KMS-11 (cell line): ENCODE results near the gene SLC35E3.
"Not testable (repeated sequence)": the region's sequence is repeated elsewhere in the genome, so short reads cannot be mapped to it uniquely, and the experiment has no call there.

ENCODE experiments used
- H2AFZ ChIP-seq: fragments of 200-600 bp; sonication (generic); 2 replicates; pipeline ENCODE4 v1.6.1; 2016; ENCODE audit warnings: antibody characterized with exemption, mixed run types, low read depth
- H3K27ac ChIP-seq: fragments of 200-600 bp; sonication (generic); 2 replicates; pipeline ENCODE4 v1.6.1; 2016; ENCODE audit warnings: mild to moderate bottlenecking, mixed run types
- H3K27me3 ChIP-seq: fragments of 200-600 bp; sonication (generic); 2 replicates; pipeline ENCODE4 v1.6.1; 2017; ENCODE audit warnings: mild to moderate bottlenecking, low read depth, mixed run types, moderate library complexity; ENCODE audit not compliant: insufficient read depth
- H3K36me3 ChIP-seq: fragments of 200-600 bp; sonication (generic); 2 replicates; pipeline ENCODE4 v1.6.1; 2017; ENCODE audit warnings: mild to moderate bottlenecking, mixed run types; ENCODE audit not compliant: insufficient read depth
- H3K4me1 ChIP-seq: fragments of 200-600 bp; sonication (generic); 2 replicates; pipeline ENCODE4 v1.6.1; 2016; ENCODE audit warnings: mild to moderate bottlenecking, low read depth, mixed run types; ENCODE audit not compliant: poor library complexity, severe bottlenecking
- H3K4me2 ChIP-seq: fragments of 200-600 bp; sonication (generic); 2 replicates; pipeline ENCODE4 v1.7.0; 2016; ENCODE audit warnings: mild to moderate bottlenecking, mixed run types
- H3K4me3 ChIP-seq: fragments of 200-600 bp; sonication (generic); IDR thresholded peaks from 2 replicates; pipeline ENCODE4 v1.6.1; 2017; ENCODE audit warnings: low read depth, low read length, mixed read lengths; ENCODE audit not compliant: insufficient read depth
- H3K79me2 ChIP-seq: fragments of 200-600 bp; sonication (generic); 2 replicates; pipeline ENCODE4 v1.6.1; 2016; ENCODE audit warnings: low read depth, mixed run types; ENCODE audit not compliant: insufficient read depth
- H3K9ac ChIP-seq: fragments of 200-600 bp; sonication (generic); 2 replicates; pipeline ENCODE4 v1.6.1; 2016; ENCODE audit warnings: mild to moderate bottlenecking, mixed run types
- H4K20me1 ChIP-seq: fragments of 200-600 bp; sonication (generic); 2 replicates; pipeline ENCODE4 v1.6.1; 2016; ENCODE audit warnings: mild to moderate bottlenecking, mixed run types; ENCODE audit not compliant: insufficient read depth
- TF ChIP-seq, protein P1 (sequence below): fragments of 200-600 bp; sonication (generic); conservative IDR thresholded peaks from 2 replicates; pipeline ENCODE4 v1.6.1; 2017; ENCODE audit warnings: low read depth, mild to moderate bottlenecking, antibody characterized with exemption, low read length, moderate library complexity, mixed read lengths

The SLC35E3 gene

DNA sequence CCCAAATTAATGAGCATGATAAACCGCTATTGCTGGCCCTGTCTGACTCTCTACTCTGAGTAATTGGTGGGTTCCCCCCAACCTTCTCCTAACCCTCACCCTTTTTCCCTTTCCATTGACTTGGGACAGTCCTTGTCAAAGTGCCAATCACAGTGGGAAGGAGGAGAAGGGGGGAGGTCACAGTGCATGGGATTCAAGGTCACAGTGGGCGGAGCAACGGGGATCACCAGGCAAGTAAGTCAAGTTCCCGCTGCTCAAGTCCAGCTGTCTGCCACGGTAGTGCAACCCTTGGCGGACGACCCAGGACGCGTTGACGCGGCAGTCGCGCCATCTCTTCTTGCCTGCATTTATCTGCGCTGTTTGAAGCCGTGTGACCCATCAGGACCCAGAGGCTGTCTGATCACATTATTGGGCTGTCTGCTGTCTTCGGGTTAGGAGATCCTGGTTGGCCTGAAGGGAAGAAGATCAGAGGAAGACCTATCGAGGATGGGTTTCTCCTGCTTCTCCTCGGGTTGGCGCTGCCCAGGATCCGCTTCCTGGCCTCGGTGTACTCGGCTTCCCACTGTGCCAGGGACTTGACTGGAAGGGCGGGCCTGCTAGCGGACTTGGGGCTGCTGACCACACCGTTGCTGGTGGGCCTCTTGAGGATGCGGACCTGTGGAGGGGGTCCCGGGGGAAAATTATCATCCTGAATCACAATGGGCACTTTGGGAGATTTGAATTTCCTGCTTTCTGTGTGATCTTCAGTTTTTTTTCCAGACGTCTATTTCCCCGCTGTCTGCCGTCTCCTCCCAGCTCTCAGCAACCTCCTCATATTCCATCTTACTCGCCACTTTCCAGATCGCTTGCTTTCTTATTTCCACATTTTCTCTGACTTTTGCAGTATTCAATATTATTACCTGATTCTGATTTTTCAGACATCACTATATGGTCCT is 58.9 kb downstream of the SLC35E3 start:
- TF ChIP-seq, protein P1, sequence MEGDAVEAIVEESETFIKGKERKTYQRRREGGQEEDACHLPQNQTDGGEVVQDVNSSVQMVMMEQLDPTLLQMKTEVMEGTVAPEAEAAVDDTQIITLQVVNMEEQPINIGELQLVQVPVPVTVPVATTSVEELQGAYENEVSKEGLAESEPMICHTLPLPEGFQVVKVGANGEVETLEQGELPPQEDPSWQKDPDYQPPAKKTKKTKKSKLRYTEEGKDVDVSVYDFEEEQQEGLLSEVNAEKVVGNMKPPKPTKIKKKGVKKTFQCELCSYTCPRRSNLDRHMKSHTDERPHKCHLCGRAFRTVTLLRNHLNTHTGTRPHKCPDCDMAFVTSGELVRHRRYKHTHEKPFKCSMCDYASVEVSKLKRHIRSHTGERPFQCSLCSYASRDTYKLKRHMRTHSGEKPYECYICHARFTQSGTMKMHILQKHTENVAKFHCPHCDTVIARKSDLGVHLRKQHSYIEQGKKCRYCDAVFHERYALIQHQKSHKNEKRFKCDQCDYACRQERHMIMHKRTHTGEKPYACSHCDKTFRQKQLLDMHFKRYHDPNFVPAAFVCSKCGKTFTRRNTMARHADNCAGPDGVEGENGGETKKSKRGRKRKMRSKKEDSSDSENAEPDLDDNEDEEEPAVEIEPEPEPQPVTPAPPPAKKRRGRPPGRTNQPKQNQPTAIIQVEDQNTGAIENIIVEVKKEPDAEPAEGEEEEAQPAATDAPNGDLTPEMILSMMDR = no peak
- Histone ChIP-seq H3K9ac (no peak overlapping the region), H3K79me2 (peaks cover 12% of the 10 kb centered on the region), H3K27ac (no peak overlapping the region), H3K36me3 (peaks cover 4% of the 10 kb centered on the region; the same call in 1 of the 2 replicates), H4K20me1 (no peaks in the 10 kb centered on the region), H3K4me1 (peaks cover 22% of the 10 kb centered on the region), H3K27me3 (no peaks in the 10 kb centered on the region), H2AFZ (no peak overlapping the region), H3K4me2 (no peak overlapping the region), H3K4me3 (no peak overlapping the region)

DNA sequence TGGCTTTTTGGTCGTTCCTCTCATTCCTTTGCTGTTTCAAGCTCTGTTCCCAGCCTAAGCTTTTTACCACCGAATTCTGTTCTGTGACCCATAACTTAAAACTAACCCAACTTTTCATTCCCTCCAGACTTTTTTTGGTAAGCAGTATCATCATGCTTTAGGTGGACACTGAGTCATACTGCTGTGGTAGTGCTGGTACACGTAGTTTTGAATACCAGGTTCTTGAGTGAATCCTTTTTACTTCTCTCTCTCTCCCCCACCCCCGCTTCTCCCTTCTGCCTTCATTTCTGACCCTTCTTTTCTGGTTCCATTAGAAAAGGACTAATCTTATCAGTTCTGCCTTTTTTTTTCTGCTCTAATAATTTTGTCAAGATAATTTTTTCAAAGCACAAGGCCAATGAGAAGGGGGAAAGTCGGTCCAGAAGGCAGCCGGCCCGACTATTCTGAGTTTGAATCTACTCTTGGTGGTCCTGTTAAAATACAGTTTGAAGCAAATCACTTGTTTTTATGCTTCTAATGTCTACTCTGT is 59.7 kb downstream of the SLC35E3 start:
- Histone ChIP-seq H3K27me3 (no peaks in the 10 kb centered on the region), H2AFZ (no peak overlapping the region), H3K27ac (no peak overlapping the region), H3K4me3 (no peak overlapping the region), H3K4me1 (peaks cover 24% of the 10 kb centered on the region), H3K79me2 (peaks cover 19% of the 10 kb centered on the region), H3K9ac (no peak overlapping the region), H4K20me1 (no peaks in the 10 kb centered on the region), H3K4me2 (no peak overlapping the region; the same call in 1 of the 2 replicates), H3K36me3 (peaks cover 4% of the 10 kb centered on the region; the same call in 1 of the 2 replicates)
- TF ChIP-seq, protein P1 = no peak

DNA sequence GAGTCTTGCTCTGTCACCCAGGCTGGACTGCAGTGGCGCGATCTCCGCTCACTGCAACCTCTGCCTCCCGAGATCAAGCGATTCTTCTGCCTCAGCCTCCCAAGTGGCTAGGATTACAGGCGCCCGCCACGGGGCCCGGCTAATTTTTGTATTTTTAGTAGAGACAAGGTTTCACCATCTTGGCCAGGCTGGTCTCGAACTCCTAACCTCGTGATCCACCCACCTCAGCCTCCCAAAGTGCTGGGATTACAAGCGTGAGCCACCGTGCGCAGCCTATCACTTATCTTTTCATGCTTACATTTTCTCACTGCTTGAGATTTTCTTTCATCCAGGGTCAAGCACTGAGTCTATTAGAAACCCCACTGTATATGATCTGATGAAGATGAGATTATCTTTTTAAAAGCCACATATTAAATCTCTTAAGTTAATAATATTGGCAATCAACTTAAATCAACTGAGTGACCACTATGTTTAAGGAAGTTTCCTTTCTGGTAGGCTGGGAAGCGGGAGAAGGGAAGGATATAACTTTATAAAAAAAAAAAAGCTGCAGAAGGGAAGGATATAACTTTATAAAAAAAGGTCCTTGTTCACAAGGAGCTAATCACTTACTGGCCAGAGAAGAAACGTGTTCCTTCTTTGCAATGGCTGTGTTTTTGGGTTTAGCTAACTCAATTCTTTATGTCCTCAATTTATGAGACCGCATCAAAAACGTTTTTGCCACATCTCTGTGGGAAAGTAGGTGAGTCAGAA is 60.7 kb downstream of the SLC35E3 start:
- H3K79me2 ChIP-seq = peaks cover 29% of the 10 kb centered on the region
- peaks cover 34% of the 10 kb centered on the region for H3K4me1 ChIP-seq
- peak overlapping the region; percentile 98 for H3K9ac ChIP-seq
- no peaks in the 10 kb centered on the region for H4K20me1 ChIP-seq
- H3K27ac ChIP-seq = peak overlapping the region; percentile 97
- H3K36me3 ChIP-seq = peaks cover 4% of the 10 kb centered on the region; the same call in 1 of the 2 replicates
- TF ChIP-seq, protein P1 = no peak; the same call in 1 of the 2 replicates
- H2AFZ ChIP-seq = peak overlapping the region; percentile 53
- peak overlapping the region; percentile 85 for H3K4me2 ChIP-seq
- no peak overlapping the region for H3K4me3 ChIP-seq
- no peaks in the 10 kb centered on the region for H3K27me3 ChIP-seq

DNA sequence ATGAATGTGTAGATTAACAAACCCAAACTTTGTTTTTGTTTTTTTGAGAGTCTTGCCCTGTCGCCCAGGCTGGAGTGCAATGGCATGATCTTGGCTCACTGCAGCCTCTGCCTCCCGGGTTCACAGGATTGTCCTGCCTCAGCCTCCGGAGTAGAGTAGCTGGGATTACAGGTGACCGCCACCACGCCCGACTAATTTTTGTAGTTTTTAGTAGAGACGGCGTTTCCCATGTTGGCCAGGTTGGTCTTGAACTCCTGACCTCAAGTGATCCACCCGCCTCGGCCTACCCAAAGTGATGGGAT is 61.2 kb downstream of the SLC35E3 start:
- Histone ChIP-seq H3K79me2 (peaks cover 32% of the 10 kb centered on the region), H3K4me1 (peaks cover 40% of the 10 kb centered on the region), H3K4me2 (peak overlapping the region; percentile 85), H3K27ac (peak overlapping the region; percentile 97), H3K9ac (peak overlapping the region; percentile 98), H2AFZ (peak overlapping the region; percentile 53)
- H4K20me1 ChIP-seq, H3K36me3 ChIP-seq, H3K27me3 ChIP-seq, H3K4me3 ChIP-seq: not testable (repeated sequence)
